NCI-H748 (cell line): Measurements from ENCODE around the gene DENND1A.
"Not testable (repeated sequence)": the region's sequence is repeated elsewhere in the genome, so short reads cannot be mapped to it uniquely, and the experiment has no call there.

Source experiments
- DNase-seq: peaks from one replicate; lab custom pipeline; 2025; ENCODE audit not compliant: unreplicated experiment; lab: John Stamatoyannopoulos, UW

The DENND1A gene

DNA sequence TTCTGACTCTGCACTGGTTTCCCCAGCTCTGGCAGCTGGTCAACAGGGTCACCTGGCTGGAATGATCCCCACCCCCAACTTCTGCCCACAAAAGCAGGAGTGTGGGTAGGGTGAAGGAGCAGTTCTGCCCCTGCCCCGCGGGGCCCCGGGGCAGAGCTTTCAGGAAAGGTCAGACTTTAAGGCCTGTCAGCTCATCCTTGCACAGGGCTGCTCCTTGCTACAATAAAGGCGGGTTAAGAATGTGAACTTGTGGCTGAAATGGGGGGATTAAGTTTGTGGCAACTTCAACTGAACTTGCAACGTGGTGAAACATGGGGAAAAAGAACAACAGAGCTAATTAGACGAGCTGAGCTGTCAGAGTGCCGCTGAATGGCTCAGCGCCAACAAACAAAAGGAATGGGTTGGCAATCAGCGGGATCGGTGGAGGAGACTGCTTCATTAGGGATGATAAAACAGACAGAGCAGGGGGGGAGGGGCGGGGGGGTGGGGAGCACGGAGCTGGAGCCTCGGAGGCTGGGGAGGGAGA lies 523.2 kb downstream of the DENND1A start:
- peak; percentile 61 for DNase-seq

DNA sequence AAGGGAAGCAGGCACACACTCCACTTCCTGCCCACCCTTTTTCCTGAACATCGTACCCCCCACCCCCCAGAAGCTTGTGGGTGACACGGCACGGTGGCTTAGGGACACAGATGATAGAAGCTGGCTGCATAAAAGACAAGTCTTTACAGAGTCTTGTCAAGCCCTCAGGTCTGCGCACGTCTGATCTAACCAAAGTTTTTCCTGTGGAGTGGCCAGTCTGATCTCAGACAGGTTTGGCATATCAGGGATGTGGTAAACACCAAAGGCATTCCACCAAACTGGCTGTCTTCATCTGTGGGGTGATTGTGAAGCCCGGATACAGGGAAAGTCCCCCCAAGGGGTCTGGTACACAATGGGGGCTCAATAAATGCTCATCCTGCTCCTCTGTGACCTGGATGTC lies 523.9 kb downstream of the DENND1A start:
- DNase-seq: no peak

DNA sequence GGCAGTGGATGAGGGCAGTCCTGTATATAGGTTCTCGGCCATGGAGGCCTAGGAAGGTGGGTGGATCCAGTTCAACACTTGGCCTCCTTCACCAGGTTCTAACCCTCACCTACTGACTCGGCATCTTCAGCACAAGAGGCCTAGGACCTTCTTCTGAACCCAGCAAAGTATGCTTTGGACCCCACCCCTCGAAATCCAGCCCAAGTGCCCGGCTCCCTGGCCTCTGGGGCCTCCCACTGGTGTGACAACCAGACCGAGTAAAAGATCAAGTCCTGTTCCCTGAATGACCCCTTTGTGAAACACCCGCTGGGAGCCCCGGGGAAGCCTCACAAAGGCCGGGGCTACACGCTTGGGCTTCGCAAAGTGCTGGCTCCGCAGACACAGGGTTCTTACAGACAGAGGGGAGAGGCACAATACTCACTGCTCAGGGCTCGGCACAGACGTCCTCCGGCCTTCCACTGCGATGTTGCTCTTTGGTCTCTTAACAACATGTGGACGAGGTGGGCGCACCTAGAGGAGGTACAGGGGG lies 526.9 kb downstream of the DENND1A start:
- DNase-seq: no peak

DNA sequence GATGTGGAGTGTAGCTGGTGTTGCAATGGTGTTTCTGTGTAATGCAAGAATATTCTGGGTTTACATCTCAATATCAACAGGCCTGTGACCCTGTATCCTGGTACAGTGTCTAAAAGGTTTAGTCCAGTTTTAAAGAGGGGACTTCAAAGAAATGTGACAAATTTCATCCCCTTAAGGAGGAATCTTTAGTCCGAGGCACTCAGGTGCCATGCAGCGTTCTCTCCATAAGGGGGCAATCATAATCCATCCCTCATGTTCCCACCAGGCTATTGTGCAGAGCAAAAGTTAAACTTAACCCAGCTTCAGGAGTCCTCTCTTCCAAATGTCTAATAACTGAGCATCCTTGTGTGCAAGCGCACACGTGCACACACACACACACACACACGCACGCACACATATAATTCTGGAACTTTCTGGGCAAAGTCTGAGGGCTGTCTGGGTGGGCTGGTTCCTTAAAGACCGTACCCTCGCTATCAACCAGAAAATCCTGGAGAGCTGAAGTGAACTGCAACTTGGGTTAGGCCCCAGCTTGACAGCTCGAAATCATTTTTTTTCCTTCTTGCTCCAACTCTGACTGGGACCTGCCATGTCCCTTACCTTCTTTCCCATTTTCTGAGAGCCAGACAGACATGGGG lies 527.9 kb downstream of the DENND1A start:
- peak; percentile 43 for DNase-seq

DNA sequence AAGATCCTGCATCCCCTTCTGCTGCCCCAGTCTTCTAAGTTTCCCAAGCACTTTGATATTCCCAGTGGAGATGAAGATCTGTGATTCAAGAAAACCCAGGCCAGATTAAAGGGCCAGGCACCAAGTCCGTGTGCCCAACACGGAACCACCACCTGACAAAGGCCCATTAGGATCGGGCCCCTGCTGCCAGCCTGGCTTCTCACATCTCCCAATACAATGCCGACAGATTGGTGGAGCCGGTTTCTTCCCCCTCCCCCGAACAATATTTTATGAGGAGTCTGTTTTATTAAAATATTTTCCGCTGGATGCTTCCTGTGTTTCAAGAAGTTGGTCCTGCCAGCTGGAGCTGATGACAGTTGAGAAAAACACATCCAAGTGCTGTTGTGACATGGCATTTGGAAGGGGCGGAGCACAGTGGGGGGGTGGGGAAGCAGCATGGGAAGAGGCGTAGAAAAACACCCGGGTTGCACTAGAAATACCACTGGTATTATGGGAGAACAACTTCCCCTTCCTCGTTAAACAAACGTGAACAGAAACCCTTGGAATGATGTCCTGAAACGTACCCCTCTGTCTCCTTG lies 528.9 kb downstream of the DENND1A start:
- DNase-seq: no peak

DNA sequence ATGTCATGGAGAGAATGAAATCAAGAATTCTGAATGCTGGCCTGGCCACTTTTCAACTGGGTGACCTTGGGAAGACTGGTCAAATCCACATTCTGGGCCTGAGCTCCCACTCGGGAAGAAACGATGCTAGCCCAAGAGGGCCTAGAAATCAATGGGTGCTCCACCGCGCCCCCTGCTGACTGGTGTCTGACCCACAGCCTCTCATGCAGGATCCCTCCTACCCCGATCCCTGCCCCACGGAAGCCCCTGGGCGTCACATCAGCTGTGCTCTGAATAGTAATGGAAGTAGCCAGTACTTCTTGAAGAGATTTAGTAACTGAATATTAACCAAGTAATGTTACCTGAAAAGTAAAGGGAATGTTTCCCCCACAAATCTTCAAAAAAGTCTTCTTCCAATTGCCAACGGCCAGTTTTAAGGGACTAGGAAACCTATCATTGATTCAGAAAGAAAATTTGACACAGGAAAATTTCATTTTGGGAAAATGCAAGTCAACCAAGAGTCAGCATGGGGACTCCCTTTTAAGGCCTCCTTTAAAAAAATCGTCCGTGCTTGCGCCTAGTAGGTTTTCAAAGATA lies 530.0 kb downstream of the DENND1A start:
- peak; percentile 7 for DNase-seq

DNA sequence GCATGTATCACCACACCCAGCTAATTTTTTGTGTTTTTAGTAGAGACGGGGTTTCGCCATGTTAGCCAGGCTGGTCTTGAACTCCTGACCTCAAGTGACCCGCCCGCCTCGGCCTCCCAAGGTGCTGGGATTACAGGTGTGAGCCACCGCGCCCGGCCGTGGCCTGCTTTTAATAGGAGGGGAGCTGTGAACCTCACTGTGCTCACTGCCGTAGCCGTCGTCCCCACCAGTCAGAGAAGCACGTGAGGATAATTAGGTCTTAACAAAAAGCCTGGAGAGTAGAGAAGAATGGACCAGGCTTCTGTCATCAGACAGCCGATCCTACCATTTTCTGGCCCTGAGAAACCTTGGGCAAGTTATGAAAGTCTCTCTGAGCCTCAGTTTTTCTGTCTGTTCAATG lies 531.0 kb downstream of the DENND1A start:
- DNase-seq: not testable (repeated sequence)

DNA sequence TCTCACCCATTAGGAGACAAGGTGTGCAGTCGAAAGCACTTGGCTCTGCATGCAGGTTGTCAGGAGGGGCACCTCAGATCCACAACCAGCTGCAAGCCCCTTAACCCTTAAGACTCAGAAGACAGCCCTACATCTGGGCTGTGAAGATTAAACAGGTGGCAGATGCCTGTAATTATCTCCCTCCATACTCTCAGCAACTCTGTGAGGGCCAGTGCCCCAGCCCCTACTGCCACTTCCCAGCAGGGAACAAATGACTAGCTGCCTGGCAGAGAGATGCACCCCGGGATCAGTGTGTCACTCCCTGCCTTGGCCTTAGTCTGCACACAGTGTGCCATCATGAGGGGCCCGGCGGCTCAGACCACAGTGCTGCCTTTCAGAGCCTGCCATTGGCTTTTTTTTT lies 532.0 kb downstream of the DENND1A start:
- DNase-seq: no peak

DNA sequence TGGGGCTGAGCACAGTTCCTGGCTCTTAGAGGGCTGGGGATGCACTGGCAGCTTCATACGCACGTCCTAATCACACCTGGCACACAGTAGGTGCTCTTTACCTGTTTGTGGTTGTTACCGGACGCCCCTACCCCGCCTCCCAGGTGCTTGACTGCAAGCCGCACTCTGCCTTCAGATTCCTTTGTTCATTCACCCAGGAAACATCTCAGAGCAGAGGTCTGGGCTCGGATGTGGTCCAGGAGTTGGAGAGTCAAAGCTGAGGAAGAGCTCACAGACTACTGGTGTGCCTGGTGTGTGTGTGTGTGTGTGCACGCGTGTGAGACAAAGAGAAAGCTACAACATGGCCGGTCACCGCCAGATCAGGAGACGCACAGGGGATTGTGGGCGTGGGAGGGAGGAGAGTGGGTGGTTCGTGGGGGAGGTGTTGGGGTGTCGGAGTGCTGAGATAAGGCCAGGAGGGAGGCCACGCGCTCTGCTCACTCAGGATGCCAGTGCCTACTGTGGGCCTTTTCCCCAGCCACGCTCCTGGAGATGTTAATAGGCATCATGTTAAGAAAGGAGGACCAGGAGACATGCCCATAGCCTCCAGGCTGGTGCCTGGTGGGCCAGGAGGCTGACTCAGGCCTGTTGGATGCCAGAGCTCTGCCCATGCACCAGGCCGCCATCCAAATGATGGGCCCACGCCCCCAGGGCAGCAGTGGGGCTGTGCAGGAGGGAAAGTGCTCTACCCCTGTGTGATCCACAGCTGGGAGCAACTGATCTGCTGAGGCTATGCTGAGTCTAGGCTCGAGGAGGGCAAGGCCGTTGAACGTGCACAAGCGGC lies 534.0 kb downstream of the DENND1A start:
- DNase-seq: no peak

DNA sequence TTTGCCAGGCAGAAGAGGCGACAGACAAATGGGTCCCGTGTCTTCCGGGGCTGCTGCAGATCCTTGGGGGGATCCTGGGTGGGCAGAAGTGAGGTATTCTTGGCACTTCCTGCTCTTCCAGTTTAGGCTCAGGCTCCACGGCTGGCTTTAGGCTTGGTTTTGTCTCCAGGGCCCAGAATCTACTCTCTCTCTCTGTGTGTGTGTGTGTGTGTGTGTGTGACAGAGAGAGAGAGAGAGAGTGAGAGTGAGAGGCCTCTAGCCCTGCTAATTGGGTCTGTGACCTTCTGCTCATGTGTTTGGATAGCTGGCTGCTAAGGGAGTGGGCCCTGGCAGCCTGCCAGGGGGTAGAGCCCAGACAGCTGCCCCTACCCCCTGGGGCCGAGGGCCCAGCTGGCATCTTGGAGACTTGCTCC lies 534.6 kb downstream of the DENND1A start:
- peak; percentile 89 for DNase-seq

DNA sequence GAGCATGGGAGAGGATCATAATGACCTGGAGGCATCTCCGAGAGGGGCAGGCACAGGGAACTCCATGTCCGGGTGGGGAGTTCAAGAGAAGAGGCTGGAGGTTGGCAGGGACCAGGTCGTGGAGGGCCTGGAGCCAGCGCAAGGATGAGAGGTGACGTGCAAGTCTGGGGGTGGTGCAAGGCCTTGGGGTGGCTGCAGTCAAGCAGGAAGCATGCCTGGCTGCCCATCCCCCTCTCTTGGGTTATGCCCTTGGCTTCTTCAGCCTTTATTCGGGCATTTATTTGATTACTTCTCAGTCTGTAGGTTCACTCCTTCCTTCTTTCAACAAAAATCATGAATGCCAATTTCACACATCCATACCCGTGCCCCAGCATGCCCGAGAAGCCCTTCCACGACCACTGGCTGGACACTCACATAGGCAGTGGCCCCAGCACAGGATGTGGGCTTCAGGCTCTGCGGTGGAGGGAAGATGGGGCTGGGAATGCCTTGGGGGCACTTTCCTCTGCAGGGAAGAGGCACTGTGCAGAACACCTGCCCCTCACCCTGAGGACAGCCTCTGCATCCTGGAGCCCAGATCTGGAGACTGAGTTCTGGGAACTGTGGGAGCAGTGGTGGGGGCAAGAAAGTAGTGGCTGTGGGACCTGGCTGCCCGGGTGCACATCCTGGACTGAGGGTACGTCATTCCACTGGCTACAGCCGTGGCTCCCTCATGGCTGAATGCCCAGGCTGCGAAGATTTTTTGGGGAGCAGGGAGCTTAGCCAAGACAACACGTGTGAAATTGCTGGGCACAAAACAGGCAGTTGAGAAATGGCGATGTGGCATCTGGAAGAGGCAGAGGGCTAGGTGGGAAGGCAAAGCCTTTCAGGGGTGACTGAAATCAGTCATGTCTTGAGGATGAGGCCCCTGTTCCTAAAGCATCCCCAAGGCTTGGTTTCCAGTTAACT lies 535.4 kb downstream of the DENND1A start:
- no peak for DNase-seq

DNA sequence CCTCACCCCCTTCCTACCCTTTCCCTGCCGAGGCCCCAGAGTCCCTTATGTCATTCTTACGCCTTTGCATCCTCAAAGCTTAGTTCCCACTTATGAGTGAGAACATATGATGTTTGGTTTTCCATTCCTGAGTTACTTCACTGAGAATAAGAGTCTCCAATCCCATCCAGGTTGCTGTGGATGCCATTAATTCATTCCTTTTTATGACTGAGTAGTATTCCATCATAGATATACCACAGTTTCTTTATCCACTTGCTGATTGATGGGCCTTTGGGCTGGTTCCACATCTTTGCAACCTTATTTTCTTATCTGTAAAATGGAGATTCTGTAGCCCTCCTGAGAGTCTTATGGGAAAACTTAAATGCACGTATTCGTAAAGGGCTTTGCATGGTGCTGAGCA lies 537.1 kb downstream of the DENND1A start:
- no peak for DNase-seq

DNA sequence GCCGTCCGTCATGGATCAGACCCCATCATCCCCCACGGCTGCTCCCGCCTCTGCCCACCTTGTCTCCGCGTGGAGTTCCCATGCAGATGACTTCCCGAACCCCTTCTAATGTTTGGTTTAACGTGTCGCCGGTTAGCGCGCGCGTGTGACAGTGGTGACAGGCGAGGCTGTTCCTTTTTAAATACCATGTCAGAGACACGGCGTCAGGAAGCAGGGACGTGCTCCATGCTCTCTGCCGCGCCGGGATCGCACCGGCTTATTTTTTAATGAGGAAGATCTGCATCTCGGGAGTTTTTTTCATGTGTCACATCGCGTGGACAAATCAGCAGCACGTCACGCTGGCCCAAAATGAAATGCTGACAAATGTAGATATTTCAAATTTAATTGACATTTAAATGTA lies 538.0 kb downstream of the DENND1A start:
- DNase-seq: peak; percentile 29

DNA sequence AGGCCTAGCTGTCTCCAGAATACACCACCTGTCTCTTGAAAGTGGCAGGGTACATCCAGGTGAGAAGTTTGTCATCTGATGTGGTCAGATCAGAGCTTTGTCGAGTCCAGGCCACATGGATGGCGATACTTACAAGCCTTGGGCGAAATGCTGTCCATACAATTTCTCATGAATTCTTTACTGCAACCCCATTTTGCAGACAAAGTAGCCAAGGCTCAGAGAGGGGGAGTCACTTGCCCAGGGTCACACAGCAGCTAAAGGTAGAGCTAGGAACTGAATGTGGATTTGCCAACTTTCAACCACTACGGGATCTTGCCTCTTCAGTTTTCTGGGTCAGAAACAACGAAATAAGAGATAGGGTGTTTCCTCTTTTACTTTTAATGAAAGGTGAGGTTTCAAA lies 538.7 kb downstream of the DENND1A start:
- no peak for DNase-seq

DNA sequence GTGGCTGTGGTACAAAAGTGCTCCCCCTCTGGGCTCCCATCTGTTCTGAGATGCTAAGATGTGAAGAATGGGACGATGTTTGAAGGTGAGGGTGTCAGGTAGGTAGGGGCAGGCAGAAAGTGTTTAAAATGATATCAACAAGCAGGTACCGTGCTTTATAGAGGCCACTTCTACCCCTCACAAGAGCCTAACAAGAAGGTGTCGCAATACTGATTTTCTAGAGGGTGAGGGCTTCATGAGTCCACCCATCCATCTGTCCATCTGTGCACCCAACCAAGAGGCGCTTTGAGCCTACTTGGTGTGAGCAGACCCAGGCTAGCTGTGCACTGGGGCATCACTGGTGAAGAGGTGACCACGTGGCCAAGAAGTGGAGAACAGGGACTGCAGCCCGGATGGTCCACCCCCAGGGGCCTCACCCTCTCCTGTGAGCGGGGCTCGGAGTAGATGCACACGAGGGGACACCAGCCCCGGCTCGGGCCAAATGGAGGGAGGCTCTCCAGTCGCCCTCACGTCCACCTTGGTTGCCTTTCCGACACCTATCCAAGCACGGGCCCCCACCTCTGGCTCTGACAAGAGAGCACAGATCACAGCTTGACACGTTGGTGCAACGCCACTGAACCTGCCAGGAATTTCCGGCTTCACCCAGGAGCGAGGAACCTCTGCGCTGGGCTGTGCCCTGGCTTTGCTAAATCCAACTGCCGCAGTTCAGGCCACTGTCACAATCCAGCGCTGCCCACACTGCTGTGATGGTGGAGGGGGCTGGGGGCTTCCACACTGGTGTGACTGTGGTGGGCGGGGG lies 539.4 kb downstream of the DENND1A start:
- no peak for DNase-seq

DNA sequence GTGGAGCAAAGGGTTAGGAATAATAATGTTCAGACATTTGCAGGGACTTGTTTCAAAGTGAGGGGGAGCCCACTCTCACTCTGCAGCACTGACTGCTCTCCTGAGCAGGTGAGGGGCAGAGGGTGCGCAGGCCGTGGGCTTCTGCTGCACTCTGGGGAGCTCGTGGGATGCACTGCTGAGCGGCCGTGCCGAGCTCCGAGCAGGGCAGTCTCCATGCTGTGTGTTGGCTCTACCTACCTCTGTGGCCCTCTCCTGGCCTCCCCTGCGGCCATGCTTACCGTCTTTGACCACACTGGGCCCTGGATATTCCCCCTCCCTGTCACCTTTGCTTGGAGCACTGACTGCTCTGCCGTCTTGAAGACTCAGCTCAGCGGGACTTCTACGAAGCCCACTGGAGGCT lies 540.2 kb downstream of the DENND1A start:
- no peak for DNase-seq

DNA sequence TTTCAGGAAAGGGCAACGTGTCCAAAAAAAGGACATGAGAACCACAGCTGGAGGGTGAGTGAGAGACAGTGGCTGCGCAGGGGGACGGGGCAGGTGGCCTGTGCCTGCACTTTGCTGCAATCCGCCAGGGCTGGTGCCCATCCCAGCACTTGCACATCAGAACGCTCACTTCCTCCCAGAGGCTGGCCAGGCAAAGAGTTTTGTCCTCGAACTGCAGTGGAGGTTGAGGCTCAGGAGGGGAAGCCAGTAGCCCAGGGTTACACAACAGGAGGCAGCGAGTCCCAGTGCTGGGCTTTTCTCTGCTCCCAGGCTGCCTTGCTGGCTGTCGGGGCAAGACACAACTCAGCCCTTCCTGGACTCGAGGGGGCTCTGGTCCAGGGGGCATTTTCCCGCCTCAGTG lies 540.9 kb downstream of the DENND1A start:
- DNase-seq: no peak

DNA sequence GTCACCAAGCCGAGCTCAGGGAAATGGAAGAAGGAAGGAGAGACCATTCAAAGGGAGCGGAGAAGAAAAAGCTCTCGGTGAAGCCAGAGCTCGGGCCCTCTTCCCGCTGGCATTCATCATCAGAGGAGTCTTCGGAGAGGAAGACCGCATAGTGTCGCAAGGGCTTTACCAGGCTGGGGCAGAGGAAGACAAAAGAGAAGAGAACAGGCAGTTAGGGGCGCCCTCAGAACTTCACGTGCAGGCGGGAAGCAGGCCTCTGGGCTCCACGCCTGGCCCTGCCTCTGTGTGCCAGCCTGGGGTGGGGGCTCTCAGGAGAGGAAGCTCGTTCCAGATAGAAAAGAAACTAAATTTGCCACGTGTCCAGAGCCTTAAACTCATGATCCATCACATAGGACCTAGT lies 542.2 kb downstream of the DENND1A start:
- no peak for DNase-seq

DNA sequence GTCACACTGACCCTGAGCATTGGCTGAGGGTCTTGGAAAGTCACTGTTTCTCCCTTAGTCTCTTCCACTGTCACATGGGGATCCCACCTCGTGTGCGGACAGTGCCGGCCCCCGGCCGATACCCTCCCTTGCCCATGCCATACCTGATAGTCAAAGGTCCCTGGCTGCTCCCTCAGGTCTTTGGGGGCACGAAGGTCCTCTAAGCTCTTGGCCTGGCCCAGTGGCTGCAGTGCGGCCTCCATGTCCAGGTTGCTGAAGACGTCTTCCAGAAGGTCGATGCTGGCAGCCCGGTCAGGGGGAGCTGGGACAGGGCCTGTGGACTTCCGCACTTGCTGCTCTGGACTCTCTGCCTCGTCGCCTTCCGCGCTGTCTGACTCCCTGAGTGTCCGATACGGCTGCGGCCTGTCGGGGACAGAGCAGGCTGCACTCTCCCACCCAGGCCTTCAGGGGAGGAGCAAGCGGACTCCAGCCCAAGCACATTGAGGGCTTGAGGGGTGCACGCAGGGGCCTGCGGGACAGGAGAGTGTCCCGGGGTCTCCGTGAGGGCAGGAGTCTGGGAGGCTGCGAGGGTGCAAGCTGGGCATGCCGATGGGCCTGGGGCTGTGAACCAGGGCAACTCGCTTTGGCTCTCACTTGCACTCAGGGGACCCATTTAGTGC lies 546.3 kb downstream of the DENND1A start:
- DNase-seq: no peak
